Ovary (tissue), 9 donors: Measurements from ENCODE around the gene FLYWCH2. TPM values are rescaled to one million over a fixed set of nuclear protein-coding genes. Genes with fewer than 3 reads are reported as not detected.

Experiments
- DNase-seq, 5 donors: peaks; one replicate each; pipeline ENCODE4 v3.0.0-alpha.2; 2019 to 2020
- H3K27ac ChIP-seq, 2 donors: fragments of 200-600 bp; one replicate each; pipeline versions ENCODE4 v1.5.1 to v1.8.0; 2019 to 2022
- H3K27me3 ChIP-seq: fragments of 200-600 bp; one replicate; pipeline ENCODE4 v1.8.0; 2022
- H3K36me3 ChIP-seq: fragments of 200-600 bp; sonication (generic); one replicate; pipeline ENCODE4 v1.5.1; 2019
- H3K4me1 ChIP-seq: one replicate; pipeline ENCODE4 v1.8.1; 2013; ENCODE audit warnings: mild to moderate bottlenecking, moderate library complexity; ENCODE audit not compliant: insufficient read depth
- H3K4me3 ChIP-seq: fragments of 200-600 bp; sonication (generic); one replicate; pipeline ENCODE4 v1.5.1; 2017
- H3K9me3 ChIP-seq, 2 donors: fragments of 200-600 bp in 1 of 2; sonication (generic) in 1 of 2; one replicate each; pipeline versions ENCODE4 v1.5.1 to v1.8.1; 2013 to 2019; ENCODE audit warnings: mild to moderate bottlenecking in 1 of 2, moderate library complexity in 1 of 2
- CTCF ChIP-seq, 3 donors: fragments of 450-650 bp in 2 of 3; fragments of 200-600 bp in 1 of 3; IDR thresholded peaks; one replicate each; pipeline versions ENCODE4 v1.5.1 to v1.8.0; 2016 to 2022; ENCODE audit warnings: antibody characterized with exemption in 3 of 3, mild to moderate bottlenecking in 1 of 3
- EP300 ChIP-seq: sonication (generic); formaldehyde crosslinking; IDR thresholded peaks from one replicate; pipeline ENCODE4 v1.6.1; 2017; ENCODE audit warnings: antibody characterized with exemption
- POLR2A ChIP-seq: fragments of 450-650 bp; IDR thresholded peaks from one replicate; pipeline ENCODE4 v1.6.1; 2017; ENCODE audit warnings: antibody characterized with exemption, mild to moderate bottlenecking, moderate library complexity
- WGBS, 3 donors: extraction: QIAGEN DNeasy Blood & Tissue Kit in 1 of 3; methylation state at CpG; one replicate each; pipeline versions ENCODE4 v1.1.5 to v1.1.7; 2013 to 2017; 5-methylcytosine and 5-hydroxymethylcytosine counted together
- intact Hi-C, 4 donors: fragments of 100-400 bp; cut with DNase I; formaldehyde crosslinking; loops; one replicate each; pipeline versions ENCODE4 v1.11.0 to v1.15.1; 2022 to 2023
- polyA plus RNA-seq, 2 donors: library from polyadenylated mRNA; stranded (reverse); fragments of 200-250 nt in 1 of 2; fragments of 350-450 nt in 1 of 2; fragmentation: Illumina TruSeq in 1 of 2; extraction: RNeasy Lipid Tissue Mini Kit (QIAGEN cat#74804) in 1 of 2; gene quantifications; one replicate each; pipeline ENCODE4 v1.2.3, GENCODE V29; 2013 to 2014
- total RNA-seq, 7 donors: library from RNA; depleted of rRNA in 2 of 7; stranded (reverse); fragments of >200 nt in 2 of 7; fragmentation: NEBNext Ultra II Directional in 3 of 7; extraction: Animal tissue kit (Norgen Biotek cat#: 25700) in 3 of 7; gene quantifications; one replicate each; pipeline versions ENCODE4 v1.1.0 to v1.2.4, GENCODE V29; 2016 to 2023
- donor health status: DM: no; HTN: no; CAD: no; lungs with moderate emphysema.
- donor health status: DM: no; HTN: no; CAD: no.
- donor health status: Bipolar disorder and iron deficiency.
- donor health status: DM: yes; HTN: yes; CAD: no.
- donor health status: DM: no; HTN: no; CAD: no.
- donor health status: DM: yes; HTN: yes; CAD: no.

FLYWCH2 gene
- total and polyA plus RNA-seq, 9 donors, result 3.0 to 50.9 (median 30.6) TPM

- Histone ChIP-seq H3K36me3 (no peaks in the 10 kb centered on the region), H3K9me3 (peaks cover 0 to 3% of the 10 kb centered on the region in 2 donors), H3K4me3 (no peak overlapping the region), H3K27me3 (no peaks in the 10 kb centered on the region), H3K27ac (no peak overlapping the region), H3K4me1 (no peaks in the 10 kb centered on the region)
- no peak for TF ChIP-seq CTCF (IDR thresholded peaks at IDR 0.05)
- TF ChIP-seq EP300, result no peak
- no peak for TF ChIP-seq POLR2A
- DNase-seq, result no peak
- 69 to 77% (median 74%) methylated on average over 16 of the region's 16 CpGs for WGBS, 3 donors
- intact Hi-C loops, result no loop called here
Observed at GRCh38 chr16:2848933-2849725, 33.9 kb upstream of the FLYWCH2 start.

GRCh38 chr16:2852003-2852730, 30.8 kb upstream of the FLYWCH2 start:
- 83 to 87% (median 86%) methylated on average over 15 to 16 of the region's 16 CpGs for WGBS, 3 donors
- TF ChIP-seq CTCF (IDR thresholded peaks at IDR 0.05) (no peak), EP300 (no peak), POLR2A (no peak)
- peaks cover 0 to 3% of the 10 kb centered on the region in 2 donors for H3K9me3 ChIP-seq

GRCh38 chr16:2852731-2853507, 30.1 kb upstream of the FLYWCH2 start:
- H3K36me3 ChIP-seq, result no peaks in the 10 kb centered on the region
- H3K27me3 ChIP-seq, result no peaks in the 10 kb centered on the region
- H3K4me1 ChIP-seq, result no peaks in the 10 kb centered on the region
- DNase-seq, result no peak
- H3K9me3 ChIP-seq, result peaks cover 0 to 3% of the 10 kb centered on the region in 2 donors
- no peak overlapping the region for H3K4me3 ChIP-seq
- 36 to 67% (median 44%) methylated on average over 46 to 56 of the region's 56 CpGs for WGBS, 3 donors
- no peak for TF ChIP-seq EP300
- no peak for TF ChIP-seq POLR2A
- no peak for TF ChIP-seq CTCF (IDR thresholded peaks at IDR 0.05)
- intact Hi-C loops, result no loop called here
- no peak overlapping the region for H3K27ac ChIP-seq

More at GRCh38 chr16:2852003-2852730, 30.8 kb upstream of the FLYWCH2 start:
- Histone ChIP-seq H3K4me3 (no peak overlapping the region), H3K4me1 (no peaks in the 10 kb centered on the region), H3K27me3 (no peaks in the 10 kb centered on the region), H3K27ac (no peak overlapping the region), H3K36me3 (no peaks in the 10 kb centered on the region)
- no peak for DNase-seq
- intact Hi-C loops, result no loop called here

- Histone ChIP-seq H3K27ac (no peak overlapping the region), H3K4me1 (no peaks in the 10 kb centered on the region), H3K36me3 (no peaks in the 10 kb centered on the region), H3K9me3 (no peaks in the 10 kb centered on the region), H3K4me3 (no peak overlapping the region), H3K27me3 (no peaks in the 10 kb centered on the region)
- 69 to 83% (median 80%) methylated on average over 17 to 18 of the region's 18 CpGs for WGBS, 3 donors
- DNase-seq, result no peak
- intact Hi-C loops, result no loop called here
- TF ChIP-seq CTCF (IDR thresholded peaks at IDR 0.05) (no peak), EP300 (no peak), POLR2A (no peak)
Observed at GRCh38 chr16:2853531-2854073, 29.4 kb upstream of the FLYWCH2 start.
